GM12874 (cell line): Measurements from ENCODE around the gene ROGDI.

Source experiments
- TF ChIP-seq, protein P1 (sequence below): IDR thresholded peaks from 2 replicates; pipeline ENCODE4 v1.5.1; 2011; ENCODE audit warnings: low read depth, mild to moderate bottlenecking, control low read depth, low read length, moderate library complexity; ENCODE audit not compliant: insufficient read depth

Gene ROGDI

DNA sequence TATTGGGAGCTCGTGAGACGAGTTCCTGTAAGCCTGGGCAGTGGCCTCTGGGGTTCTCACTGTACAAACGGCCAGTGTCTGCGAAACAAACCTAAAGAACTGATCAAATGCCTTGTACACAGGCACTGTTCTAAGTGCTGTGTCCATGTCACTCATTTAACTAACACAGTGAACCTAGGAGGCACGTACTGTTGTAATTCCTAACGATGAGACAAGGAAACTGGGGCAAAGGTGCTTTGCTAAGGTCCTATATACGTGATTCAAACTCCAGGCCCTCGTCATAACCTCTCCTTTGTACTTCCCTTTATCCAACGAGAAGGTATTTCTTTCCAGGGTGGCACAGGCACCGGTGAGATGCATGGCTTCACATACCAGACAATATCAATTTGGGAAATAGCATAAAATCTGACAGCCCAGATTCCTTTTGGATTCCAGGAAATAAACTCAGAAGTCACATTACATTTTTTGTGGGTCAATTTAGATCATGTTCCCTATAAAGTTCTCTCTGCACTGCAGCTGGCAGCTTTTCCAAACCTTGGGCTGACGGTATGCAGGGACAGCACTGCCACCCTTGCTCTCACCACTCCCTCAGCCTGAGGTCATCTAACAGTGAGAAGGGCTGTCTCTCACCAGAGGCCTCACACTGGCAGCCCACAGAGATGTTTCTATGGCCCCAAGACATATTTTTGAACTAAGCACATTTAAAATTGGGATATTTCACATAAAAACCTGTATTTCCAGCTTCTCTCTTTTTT is 26.3 kb upstream of the ROGDI start:
- TF ChIP-seq, protein P1, sequence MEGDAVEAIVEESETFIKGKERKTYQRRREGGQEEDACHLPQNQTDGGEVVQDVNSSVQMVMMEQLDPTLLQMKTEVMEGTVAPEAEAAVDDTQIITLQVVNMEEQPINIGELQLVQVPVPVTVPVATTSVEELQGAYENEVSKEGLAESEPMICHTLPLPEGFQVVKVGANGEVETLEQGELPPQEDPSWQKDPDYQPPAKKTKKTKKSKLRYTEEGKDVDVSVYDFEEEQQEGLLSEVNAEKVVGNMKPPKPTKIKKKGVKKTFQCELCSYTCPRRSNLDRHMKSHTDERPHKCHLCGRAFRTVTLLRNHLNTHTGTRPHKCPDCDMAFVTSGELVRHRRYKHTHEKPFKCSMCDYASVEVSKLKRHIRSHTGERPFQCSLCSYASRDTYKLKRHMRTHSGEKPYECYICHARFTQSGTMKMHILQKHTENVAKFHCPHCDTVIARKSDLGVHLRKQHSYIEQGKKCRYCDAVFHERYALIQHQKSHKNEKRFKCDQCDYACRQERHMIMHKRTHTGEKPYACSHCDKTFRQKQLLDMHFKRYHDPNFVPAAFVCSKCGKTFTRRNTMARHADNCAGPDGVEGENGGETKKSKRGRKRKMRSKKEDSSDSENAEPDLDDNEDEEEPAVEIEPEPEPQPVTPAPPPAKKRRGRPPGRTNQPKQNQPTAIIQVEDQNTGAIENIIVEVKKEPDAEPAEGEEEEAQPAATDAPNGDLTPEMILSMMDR, result no peak

DNA sequence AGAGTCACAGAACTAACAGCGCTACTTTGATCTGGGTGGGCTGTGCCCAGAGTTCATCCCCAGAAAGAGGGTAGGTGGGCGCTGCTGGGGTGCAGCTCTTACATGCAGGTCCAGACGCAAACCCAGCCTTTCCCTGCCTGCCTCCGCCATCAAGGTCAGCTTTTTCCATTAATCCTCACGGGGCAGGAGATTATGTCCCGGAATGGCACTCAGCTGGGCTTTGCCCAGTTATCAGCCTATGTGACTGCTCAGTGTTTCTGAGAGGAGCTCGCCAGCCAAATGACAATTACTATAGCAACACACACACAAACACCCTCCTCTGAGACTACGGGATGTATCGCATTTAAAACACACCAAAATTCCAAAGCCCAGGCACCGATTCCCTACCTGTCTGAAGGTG is 24.5 kb upstream of the ROGDI start:
- TF ChIP-seq, protein P1, result no peak

DNA sequence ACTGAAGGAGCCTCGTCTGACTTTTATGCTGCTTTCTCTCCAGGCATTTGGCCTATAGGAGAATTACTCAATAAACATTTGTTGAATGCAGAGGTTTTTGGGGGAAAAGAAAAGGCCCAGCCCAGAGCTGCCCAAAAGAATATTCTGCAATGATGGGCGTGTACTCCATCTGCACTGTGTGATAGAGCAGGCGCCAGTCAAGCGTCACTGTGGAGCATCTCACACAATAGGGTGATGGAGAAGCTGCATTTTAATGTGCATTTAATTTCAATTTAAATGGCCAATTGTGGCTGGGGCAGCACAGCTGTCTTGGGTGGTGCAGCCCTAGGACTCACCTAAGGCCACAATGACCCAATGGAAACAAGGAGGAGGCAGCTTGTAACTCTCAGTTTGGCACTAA is 24.1 kb upstream of the ROGDI start:
- TF ChIP-seq, protein P1, result no peak

DNA sequence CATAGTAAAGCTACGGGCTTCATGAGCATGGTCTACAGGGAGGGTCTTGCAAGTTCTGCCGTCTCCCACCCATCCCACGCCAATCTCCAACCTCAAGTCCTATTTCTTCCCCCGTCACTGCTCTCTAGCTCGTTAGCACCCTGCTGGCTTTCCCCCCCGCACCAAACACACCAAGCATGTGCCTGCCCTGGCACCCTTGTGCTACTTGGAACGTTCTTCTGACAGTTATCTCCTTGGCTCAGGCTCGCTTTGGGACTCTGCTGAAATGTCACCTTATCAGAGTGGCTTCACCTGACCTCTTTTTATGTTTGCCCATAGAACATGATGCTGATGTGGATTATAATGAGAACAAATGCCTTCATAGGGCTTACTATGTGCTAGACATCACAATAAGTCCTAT is 22.8 kb upstream of the ROGDI start:
- TF ChIP-seq, protein P1, result no peak

DNA sequence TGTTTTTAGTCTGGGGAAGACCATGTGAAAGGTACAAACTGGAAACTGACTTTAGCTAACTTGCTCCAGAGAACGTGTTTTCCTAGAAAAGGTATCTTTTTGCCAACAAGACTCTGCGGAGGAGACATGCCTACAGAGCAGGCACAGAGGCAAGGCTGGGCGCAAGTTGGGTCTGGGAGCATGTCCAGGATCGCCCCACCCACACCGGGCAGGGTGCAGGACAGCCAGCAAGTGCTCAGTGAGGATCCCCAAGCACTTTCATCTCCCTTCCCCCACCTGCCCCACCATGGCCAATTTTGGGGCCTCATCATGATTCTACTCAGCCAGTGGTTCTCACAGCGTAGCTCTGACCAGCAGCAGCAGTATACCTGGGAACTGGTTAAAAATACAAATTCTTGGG is 18.2 kb upstream of the ROGDI start:
- TF ChIP-seq, protein P1, result no peak

DNA sequence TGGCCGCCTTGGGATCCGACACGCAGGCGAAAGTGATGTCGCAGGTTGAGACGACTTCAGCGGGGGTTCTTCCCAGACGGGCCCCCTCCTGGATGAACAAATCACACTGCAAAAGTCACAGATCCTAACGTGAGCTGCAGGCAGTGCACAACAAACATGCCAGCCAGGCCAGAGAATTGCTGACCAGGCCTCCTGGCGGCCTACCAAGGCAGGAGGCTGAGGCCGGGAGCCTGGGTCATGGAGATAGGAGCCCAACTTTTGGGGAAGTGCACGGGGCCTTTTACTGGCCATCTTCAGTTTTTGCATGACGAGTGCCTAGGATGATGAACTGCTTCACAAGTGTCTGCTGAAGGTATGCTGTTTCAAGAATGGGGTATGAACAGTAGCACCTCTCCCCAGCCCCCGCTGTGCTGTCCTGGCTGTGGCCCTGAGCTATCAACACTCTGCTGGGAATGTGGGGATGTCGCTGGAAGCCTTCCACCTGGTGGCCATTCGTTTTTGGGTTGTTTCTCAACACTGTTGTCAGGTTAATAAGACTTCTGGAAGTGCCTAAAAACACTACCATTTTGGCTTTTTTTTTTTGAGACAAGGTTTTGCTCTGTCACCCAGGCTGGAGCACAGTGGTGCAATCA is 12.2 kb upstream of the ROGDI start:
- TF ChIP-seq, protein P1, result no peak

DNA sequence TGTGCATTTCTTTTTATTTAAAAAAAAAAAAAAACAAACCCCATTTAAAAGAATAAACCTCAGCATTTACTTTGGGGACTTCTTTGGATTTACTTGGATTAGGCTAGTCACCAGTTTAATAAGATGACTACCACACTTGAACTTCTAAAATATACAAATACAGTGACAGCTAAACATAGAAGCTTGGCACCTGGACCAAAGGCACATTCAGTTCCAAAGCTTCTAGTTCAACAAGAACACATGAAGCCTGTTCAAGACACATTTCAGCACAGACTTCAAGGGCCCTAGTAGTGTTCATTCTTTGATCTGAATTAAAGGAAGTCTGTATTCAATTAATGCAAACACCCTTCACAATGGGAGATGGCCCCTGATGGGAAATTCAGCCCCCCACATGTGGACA is 11.6 kb upstream of the ROGDI start:
- TF ChIP-seq, protein P1, result no peak
